C4-2B (cell line): ENCODE data around the gene SEMA3A.
"Not testable (repeated sequence)": the region's sequence is repeated elsewhere in the genome, so short reads cannot be mapped to it uniquely, and the experiment has no call there.

Experiments used
- H3K27ac ChIP-seq: fragments of 450-650 bp; 2 replicates; pipeline ENCODE4 v1.5.1; 2017
- CTCF ChIP-seq: fragments of 450-650 bp; conservative IDR thresholded peaks from 2 replicates; pipeline ENCODE4 v1.5.1; 2017; ENCODE audit warnings: mild to moderate bottlenecking
- ZFX ChIP-seq: fragments of 450-650 bp; IDR thresholded peaks from 2 replicates; pipeline ENCODE4 v1.6.1; 2017

The SEMA3A gene

GRCh38 chr7:84154991-84155781, 39.4 kb downstream of the SEMA3A start:
- TF ChIP-seq CTCF (no peak), ZFX (no peak)
- H3K27ac ChIP-seq: no peak overlapping the region

GRCh38 chr7:84152995-84153394, 41.6 kb downstream of the SEMA3A start:
- no peak overlapping the region for H3K27ac ChIP-seq
- TF ChIP-seq ZFX (no peak), CTCF (no peak)

- not testable (repeated sequence) for H3K27ac ChIP-seq
These were observed 44.2 kb downstream of the SEMA3A start for GRCh38 chr7:84150370-84150769.

GRCh38 chr7:84149573-84149972, 45.0 kb downstream of the SEMA3A start:
- TF ChIP-seq CTCF (no peak), ZFX (no peak)

GRCh38 chr7:84145892-84146291, 48.7 kb downstream of the SEMA3A start:
- TF ChIP-seq CTCF: no peak
- no peak for TF ChIP-seq ZFX
- H3K27ac ChIP-seq: no peak overlapping the region

More at GRCh38 chr7:84149573-84149972, 45.0 kb downstream of the SEMA3A start:
- no peak overlapping the region for H3K27ac ChIP-seq

- H3K27ac ChIP-seq: no peak overlapping the region
- TF ChIP-seq ZFX: no peak
- no peak for TF ChIP-seq CTCF
These were observed 49.7 kb downstream of the SEMA3A start for GRCh38 chr7:84144935-84145334.

- TF ChIP-seq CTCF (no peak), ZFX (no peak)
- no peak overlapping the region for H3K27ac ChIP-seq
These were observed 50.1 kb downstream of the SEMA3A start for GRCh38 chr7:84144480-84144879.

- TF ChIP-seq ZFX (no peak), CTCF (no peak)
- H3K27ac ChIP-seq: no peak overlapping the region
These were observed 51.9 kb downstream of the SEMA3A start for GRCh38 chr7:84142726-84143125.
